HCT116 (cell line): ENCODE results near the gene CRIP1. TPM values are rescaled to one million over a fixed set of nuclear protein-coding genes. Genes with fewer than 3 reads are reported as not detected.

Source experiments
- ATAC-seq: fragments of 200-7000 bp; cut with Tn5 transposase; 2 replicates; pipeline ENCODE4 v1.9.1; 2020; ENCODE audit warnings: mild to moderate bottlenecking, moderate library complexity
- BruUV-seq: library from RNA; stranded (reverse); fragments of 400-500 nt; replicated peaks from 2 replicates; lab custom pipeline; 2021; lab: Mats Ljungman, UMichigan
- CTCF ChIA-PET: fragments of 300-600 bp; sonication (Branson Sonifier 250); formaldehyde crosslinking; loops from one replicate; lab custom pipeline; 2021; ENCODE audit warnings: antibody characterized with exemption; lab: Charles Lee
- POLR2A ChIA-PET: fragments of 300-600, 350-600 bp; sonication (Branson Sonifier 250); formaldehyde crosslinking; loops from one replicate; lab custom pipeline; 2021; ENCODE audit warnings: antibody characterized with exemption; lab: Charles Lee
- RAD21 ChIA-PET, 2 experiments: fragments of 300-600 bp; sonication (Branson Sonifier 250); formaldehyde crosslinking; loops; one replicate each; lab custom pipeline; 2023; ENCODE audit warnings: low total read pairs in 2 of 2; ENCODE audit not compliant: uncharacterized antibody in 2 of 2, unreplicated experiment in 2 of 2, low non-redundant PET in 1 of 2; lab: Charles Lee
- DNase-seq: peaks from one replicate; pipeline ENCODE4 v3.0.0-alpha.2; 2010; ENCODE audit warnings: low read depth, low spot score
- H2AFZ ChIP-seq: fragments of 200-600 bp; shearing (Covaris generic), sonication (generic); 2 replicates; pipeline ENCODE4 v1.6.1; 2017; ENCODE audit warnings: low read depth, mixed run types, mixed read lengths, antibody characterized with exemption, low read length; ENCODE audit not compliant: poor library complexity, severe bottlenecking
- H3K27ac ChIP-seq: 2 replicates; pipeline ENCODE4 v1.5.1; 2012; ENCODE audit warnings: low read depth, low read length
- H3K27me3 ChIP-seq: fragments of 200-600 bp; sonication (generic); 2 replicates; pipeline ENCODE4 v1.6.1; 2016; ENCODE audit warnings: mixed run types, low read length, mixed read lengths; ENCODE audit not compliant: insufficient read depth
- H3K36me3 ChIP-seq, 2 experiments: fragments of 200-500 bp in 1 of 2; fragments of 200-600 bp in 1 of 2; sonication (Bioruptor generic) in 1 of 2; sonication (generic) in 1 of 2; 2 replicates each; pipeline versions ENCODE4 v1.5.1 to v1.6.1; 2014 to 2016; ENCODE audit warnings: low read length in 2 of 2, inconsistent platforms in 1 of 2, mixed read lengths in 1 of 2, mixed run types in 1 of 2; ENCODE audit not compliant: insufficient read depth in 2 of 2, control insufficient read depth in 1 of 2
- H3K4me1 ChIP-seq, 2 experiments: fragments of 200-600 bp in 1 of 2; sonication (generic) in 1 of 2; 2 replicates each; pipeline versions ENCODE4 v1.5.1 to v1.6.1; 2012 to 2017; ENCODE audit warnings: low read length in 2 of 2, inconsistent platforms in 1 of 2, mild to moderate bottlenecking in 1 of 2, mixed read lengths in 1 of 2, mixed run types in 1 of 2, moderate library complexity in 1 of 2; ENCODE audit not compliant: insufficient read depth in 2 of 2, control insufficient read depth in 1 of 2
- H3K4me2 ChIP-seq: fragments of 200-600 bp; sonication (generic); 2 replicates; pipeline ENCODE4 v1.6.1; 2017; ENCODE audit warnings: mixed run types, low read length, mixed read lengths
- H3K4me3 ChIP-seq, 2 experiments: fragments of 200-600 bp in 1 of 2; sonication (generic) in 1 of 2; replicated peaks in 1 of 2; 2 replicates each; pipeline ENCODE4 v1.5.1; 2011 to 2016; ENCODE audit warnings: low read length in 2 of 2, control low read depth in 1 of 2, low read depth in 1 of 2, mild to moderate bottlenecking in 1 of 2, mixed read lengths in 1 of 2, mixed run types in 1 of 2
- H3K79me2 ChIP-seq: fragments of 200-600 bp; sonication (generic); 2 replicates; pipeline ENCODE4 v1.6.1; 2017; ENCODE audit warnings: mild to moderate bottlenecking, mixed run types, low read length, moderate library complexity, mixed read lengths; ENCODE audit not compliant: insufficient read depth
- H3K9ac ChIP-seq: fragments of 200-600 bp; sonication (generic); 2 replicates; pipeline ENCODE4 v1.6.1; 2016; ENCODE audit warnings: low read length, mixed read lengths
- H3K9me2 ChIP-seq: fragments of 200-600 bp; sonication (generic), shearing (Covaris generic); 2 replicates; pipeline ENCODE4 v1.6.1; 2017; ENCODE audit warnings: mixed run types, mild to moderate bottlenecking, moderate library complexity; ENCODE audit not compliant: insufficient read depth
- H3K9me3 ChIP-seq, 2 experiments: fragments of 200-500 bp in 1 of 2; fragments of 200-600 bp in 1 of 2; sonication (Bioruptor generic) in 1 of 2; sonication (generic) in 1 of 2; 2 replicates each; pipeline ENCODE4 v1.6.1; 2014 to 2017; ENCODE audit warnings: low read length in 2 of 2, mixed read lengths in 2 of 2, inconsistent platforms in 1 of 2, low read depth in 1 of 2, mild to moderate bottlenecking in 1 of 2, mixed run types in 1 of 2, moderate library complexity in 1 of 2; ENCODE audit not compliant: control insufficient read depth in 1 of 2, insufficient read depth in 1 of 2
- H4K20me1 ChIP-seq: fragments of 200-600 bp; sonication (generic), shearing (Covaris generic); 2 replicates; pipeline ENCODE4 v1.6.1; 2017; ENCODE audit warnings: mixed run types, mild to moderate bottlenecking, moderate library complexity; ENCODE audit not compliant: insufficient read depth
- ATF3 ChIP-seq: IDR thresholded peaks from 2 replicates; pipeline ENCODE4 v1.6.1; 2012
- CBX3 ChIP-seq: IDR thresholded peaks from 2 replicates; pipeline ENCODE4 v1.6.1; 2012; ENCODE audit warnings: low read depth
- CTCF ChIP-seq, 3 experiments: fragments of 200-600 bp in 1 of 3; sonication (generic) in 1 of 3; IDR thresholded peaks in 2 of 3; conservative IDR thresholded peaks in 1 of 3; 2 replicates each; pipeline ENCODE4 v1.5.1; 2012 to 2017; ENCODE audit warnings: low read depth in 2 of 3, low read length in 2 of 3, antibody characterized with exemption in 1 of 3, borderline replicate concordance in 1 of 3, control low read depth in 1 of 3, mild to moderate bottlenecking in 1 of 3, mixed read lengths in 1 of 3, mixed run types in 1 of 3, moderate library complexity in 1 of 3; ENCODE audit not compliant: insufficient read depth in 1 of 3
- ELF1 ChIP-seq: IDR thresholded peaks from 2 replicates; pipeline ENCODE4 v1.6.1; 2012; ENCODE audit warnings: low read depth, borderline replicate concordance
- EZH2phosphoT487 ChIP-seq: fragments of 200-600 bp; IDR thresholded peaks from 2 replicates; pipeline ENCODE4 v1.6.1; 2018; ENCODE audit warnings: antibody characterized with exemption, borderline replicate concordance
- JUND ChIP-seq: IDR thresholded peaks from 2 replicates; pipeline ENCODE4 v1.6.1; 2012
- POLR2A ChIP-seq: IDR thresholded peaks from 2 replicates; pipeline ENCODE4 v1.7.0; 2011; ENCODE audit warnings: borderline replicate concordance; ENCODE audit not compliant: insufficient read depth, insufficient read length; ENCODE audit errors: extremely low read depth
- POLR2AphosphoS5 ChIP-seq: IDR thresholded peaks from 2 replicates; pipeline ENCODE4 v1.6.1; 2011; ENCODE audit warnings: mild to moderate bottlenecking, low read depth, low read length, moderate library complexity
- RAD21 ChIP-seq: IDR thresholded peaks from 2 replicates; pipeline ENCODE4 v1.6.1; 2012; ENCODE audit warnings: low read depth, mild to moderate bottlenecking
- REST ChIP-seq: IDR thresholded peaks from 2 replicates; pipeline ENCODE4 v1.6.1; 2012; ENCODE audit warnings: low read depth
- SRF ChIP-seq: IDR thresholded peaks from 2 replicates; pipeline ENCODE4 v1.6.1; 2012; ENCODE audit warnings: low read depth
- TCF7L2 ChIP-seq: IDR thresholded peaks from 2 replicates; pipeline ENCODE4 v1.7.0; 2011; ENCODE audit warnings: borderline replicate concordance, inconsistent platforms; ENCODE audit not compliant: insufficient read depth, insufficient read length; ENCODE audit errors: extremely low read depth
- ZBTB33 ChIP-seq: IDR thresholded peaks from 2 replicates; pipeline ENCODE4 v1.6.1; 2011; ENCODE audit warnings: mild to moderate bottlenecking, low read length, moderate library complexity; ENCODE audit not compliant: insufficient replicate concordance; ENCODE audit errors: extremely low read depth
- ZFX ChIP-seq: fragments of 450-650 bp; IDR thresholded peaks from 2 replicates; pipeline ENCODE4 v1.6.1; 2017
- intact Hi-C: fragments of 100-400 bp; cut with micrococcal nuclease; formaldehyde crosslinking; loops from 2 replicates; pipeline ENCODE4 v1.10.0; 2022
- total RNA-seq: library from RNA; stranded (reverse); gene quantifications from one replicate; pipeline ENCODE4 v1.2.1, GENCODE V29; 2021; ENCODE audit not compliant: unreplicated experiment

The CRIP1 gene
- total RNA-seq, 1 experiment from 2014 or later: 260 TPM

GRCh38 chr14:105531894-105532623 lies 45.4 kb downstream of the CRIP1 start:
- Histone ChIP-seq H3K27ac (no peak overlapping the region; the same call in 1 of the 2 replicates), H3K36me3 (no peaks in the 10 kb centered on the region), H3K9ac (no peak overlapping the region), H3K4me2 (no peak overlapping the region), H3K27me3 (no peaks in the 10 kb centered on the region), H3K9me3 (no peaks in the 10 kb centered on the region), H3K4me3 (no peak overlapping the region), H3K79me2 (no peaks in the 10 kb centered on the region)
- ATAC-seq: no peak
- DNase-seq: no peak
- POLR2A ChIA-PET: no interaction called here
- intact Hi-C loops: loop anchor here (10.0 kb wide), 1 partner anchor 623 kb away; no protein-coding TSS in a partner anchor
- TF ChIP-seq TCF7L2 (no peak), ELF1 (no peak), JUND (no peak), ATF3 (no peak), CBX3 (no peak), POLR2AphosphoS5 (no peak), RAD21 (no peak), SRF (no peak), EZH2phosphoT487 (no peak), POLR2A (no peak), REST (no peak), ZBTB33 (no peak), CTCF (IDR thresholded peaks at IDR 0.05 in 2 of 3, conservative IDR thresholded peaks at IDR 0.05 in 1 of 3; ENCODE audit: borderline replicate concordance in 1 of 3, insufficient read depth in 1 of 3, low read depth in 2 of 3, low read length in 2 of 3) (no peak), ZFX (no peak)
- TF ChIP-seq, all 23 proteins: peak for 0
- no peaks in the 10 kb centered on the region for H3K9me2 ChIP-seq
- no peaks in the 10 kb centered on the region for H4K20me1 ChIP-seq
- no TSS peak for BruUV-seq
- H2AFZ ChIP-seq: no peak overlapping the region
- peaks cover 4 to 12% of the 10 kb centered on the region in 2 experiments; a peak in 3 of 4 replicates for H3K4me1 ChIP-seq
- ChIA-PET RAD21 (interaction anchor here in 1 of 2 experiments (1.2 kb wide), 1 partner anchor 161 kb away, joined by 3 read pairs; no protein-coding TSS in a partner anchor), CTCF (interaction anchor here (1.1 to 2.2 kb wide), 3 partner anchors 43 to 162 kb away, joined by 3 to 19 read pairs (median 7); no protein-coding TSS in a partner anchor)
